OCI-LY1 (cell line): ENCODE results near the gene CGREF1.

Source experiments
- H2AFZ ChIP-seq: fragments of 200-600 bp; sonication (generic), shearing (Covaris generic); 2 replicates; pipeline ENCODE4 v1.6.0; 2014; ENCODE audit warnings: antibody characterized with exemption, mild to moderate bottlenecking, low read length
- H3F3A ChIP-seq: fragments of 200-600 bp; sonication (generic), shearing (Covaris generic); 2 replicates; pipeline ENCODE4 v1.6.0; 2014; ENCODE audit warnings: mild to moderate bottlenecking, antibody characterized with exemption, low read length, moderate library complexity; ENCODE audit not compliant: insufficient read depth
- H3K27ac ChIP-seq: fragments of 200-600 bp; sonication (generic); 2 replicates; pipeline ENCODE4 v1.5.1; 2014; ENCODE audit warnings: low read length, mixed run types, mild to moderate bottlenecking, low read depth; ENCODE audit not compliant: poor library complexity, severe bottlenecking
- H3K27me3 ChIP-seq: fragments of 200-600 bp; sonication (generic); 2 replicates; pipeline ENCODE4 v1.6.0; 2014; ENCODE audit warnings: antibody characterized with exemption, mild to moderate bottlenecking, low read length, moderate library complexity; ENCODE audit not compliant: insufficient read depth
- H3K36me3 ChIP-seq: fragments of 200-600 bp; sonication (generic); 2 replicates; pipeline ENCODE4 v1.6.1; 2014; ENCODE audit warnings: mild to moderate bottlenecking, antibody characterized with exemption, low read length, moderate library complexity, mixed read lengths; ENCODE audit not compliant: insufficient read depth
- H3K4me1 ChIP-seq: fragments of 200-600 bp; sonication (generic); 2 replicates; pipeline ENCODE4 v1.5.1; 2014; ENCODE audit warnings: mild to moderate bottlenecking, low read length, moderate library complexity; ENCODE audit not compliant: insufficient read depth, severe bottlenecking
- H3K4me2 ChIP-seq: fragments of 200-600 bp; sonication (generic), shearing (Covaris generic); 2 replicates; pipeline ENCODE4 v1.6.1; 2014; ENCODE audit warnings: low read length
- H3K4me3 ChIP-seq: fragments of 200-600 bp; sonication (generic); 2 replicates; pipeline ENCODE4 v1.5.1; 2014; ENCODE audit warnings: low read length, low read depth, mild to moderate bottlenecking, mixed read lengths; ENCODE audit not compliant: poor library complexity, severe bottlenecking
- H3K79me2 ChIP-seq: fragments of 200-600 bp; shearing (Covaris generic); 2 replicates; pipeline ENCODE4 v1.6.1; 2016; ENCODE audit warnings: mixed run types, low read length, mixed read lengths; ENCODE audit not compliant: insufficient read depth
- H3K9ac ChIP-seq: fragments of 200-600 bp; sonication (generic), shearing (Covaris generic); 2 replicates; pipeline ENCODE4 v1.6.1; 2014; ENCODE audit warnings: mild to moderate bottlenecking, low read length, mixed read lengths
- H3K9me2 ChIP-seq: fragments of 200-600 bp; sonication (generic), shearing (Covaris generic); 2 replicates; pipeline ENCODE4 v1.6.1; 2014; ENCODE audit warnings: low read depth, mild to moderate bottlenecking, low read length, mixed read lengths
- H3K9me3 ChIP-seq: fragments of 200-600 bp; shearing (Covaris generic); 2 replicates; pipeline ENCODE4 v1.6.1; 2014; ENCODE audit warnings: low read length, mixed read lengths
- H4K20me1 ChIP-seq: fragments of 200-600 bp; sonication (generic), shearing (Covaris generic); 2 replicates; pipeline ENCODE4 v1.6.0; 2016; ENCODE audit warnings: mild to moderate bottlenecking, low read length; ENCODE audit not compliant: insufficient read depth
- CTCF ChIP-seq: fragments of 200-600 bp; sonication (generic), shearing (Covaris generic); IDR thresholded peaks from 2 replicates; pipeline ENCODE4 v1.5.1; 2017; ENCODE audit warnings: mild to moderate bottlenecking, antibody characterized with exemption, low read length, moderate library complexity, mixed read lengths
- EZH2 ChIP-seq: fragments of 200-600 bp; sonication (generic), shearing (Covaris generic); IDR thresholded peaks from 2 replicates; pipeline ENCODE4 v1.8.0; 2017; ENCODE audit warnings: borderline replicate concordance, mixed run types, mild to moderate bottlenecking, antibody characterized with exemption, low read length, moderate library complexity, mixed read lengths

The CGREF1 gene

GRCh38 chr2:27102329-27102728, 16.6 kb downstream of the CGREF1 start:
- no peaks in the 10 kb centered on the region; the same call in 1 of the 2 replicates for H3K27me3 ChIP-seq
- H3K4me1 ChIP-seq, result no peaks in the 10 kb centered on the region
- no peaks in the 10 kb centered on the region for H3K36me3 ChIP-seq
- no peaks in the 10 kb centered on the region for H4K20me1 ChIP-seq
- no peak overlapping the region for H3K4me3 ChIP-seq
- no peak for TF ChIP-seq CTCF
- no peak for TF ChIP-seq EZH2
- H3K9me3 ChIP-seq, result no peaks in the 10 kb centered on the region
- no peak overlapping the region for H3K4me2 ChIP-seq
- H3F3A ChIP-seq, result no peaks in the 10 kb centered on the region
- H3K9me2 ChIP-seq, result no peaks in the 10 kb centered on the region
- H3K9ac ChIP-seq, result no peak overlapping the region
- H3K27ac ChIP-seq, result no peak overlapping the region
- no peak overlapping the region for H2AFZ ChIP-seq
- H3K79me2 ChIP-seq, result no peaks in the 10 kb centered on the region

- Histone ChIP-seq H4K20me1 (no peaks in the 10 kb centered on the region), H2AFZ (no peak overlapping the region), H3K27ac (no peak overlapping the region), H3F3A (no peaks in the 10 kb centered on the region), H3K9ac (no peak overlapping the region), H3K4me3 (no peak overlapping the region), H3K4me1 (peaks cover 11% of the 10 kb centered on the region), H3K9me3 (no peaks in the 10 kb centered on the region), H3K79me2 (no peaks in the 10 kb centered on the region), H3K27me3 (no peaks in the 10 kb centered on the region; the same call in 1 of the 2 replicates), H3K4me2 (no peak overlapping the region), H3K36me3 (no peaks in the 10 kb centered on the region), H3K9me2 (no peaks in the 10 kb centered on the region)
- no peak for TF ChIP-seq EZH2
- no peak for TF ChIP-seq CTCF
Observed at GRCh38 chr2:27100036-27100435, 18.9 kb downstream of the CGREF1 start.

GRCh38 chr2:27099334-27099955, 19.5 kb downstream of the CGREF1 start:
- Histone ChIP-seq H4K20me1 (no peaks in the 10 kb centered on the region), H2AFZ (no peak overlapping the region), H3F3A (no peaks in the 10 kb centered on the region), H3K4me1 (peaks cover 11% of the 10 kb centered on the region), H3K36me3 (no peaks in the 10 kb centered on the region), H3K4me3 (no peak overlapping the region), H3K79me2 (no peaks in the 10 kb centered on the region), H3K27ac (no peak overlapping the region), H3K9me2 (no peaks in the 10 kb centered on the region), H3K9ac (no peak overlapping the region), H3K4me2 (no peak overlapping the region), H3K27me3 (no peaks in the 10 kb centered on the region; the same call in 1 of the 2 replicates), H3K9me3 (no peaks in the 10 kb centered on the region)
- TF ChIP-seq EZH2 (no peak), CTCF (no peak)
